ENCODE results near the gene NFIA.

DNA sequence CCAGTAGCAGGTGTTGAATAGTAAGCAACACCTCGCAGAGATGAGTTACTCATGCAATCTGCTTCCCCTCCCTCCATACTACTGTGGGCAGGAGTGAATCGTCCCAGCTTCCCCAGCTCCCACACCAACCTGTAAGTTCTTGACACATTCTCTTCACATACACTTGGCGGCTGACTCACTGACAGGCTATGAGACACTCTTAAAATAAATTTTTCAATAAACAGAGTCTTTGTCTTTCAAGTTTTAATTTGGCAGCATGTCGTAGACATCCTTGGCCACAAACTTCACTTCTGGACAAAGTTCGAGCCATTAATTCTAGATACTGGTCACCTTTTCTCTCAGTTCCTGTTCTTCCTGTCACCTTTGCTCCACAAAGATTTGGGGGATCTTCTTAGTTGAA is 351.9 kb downstream of the NFIA start:
- TF ChIP-seq, protein P1, sequence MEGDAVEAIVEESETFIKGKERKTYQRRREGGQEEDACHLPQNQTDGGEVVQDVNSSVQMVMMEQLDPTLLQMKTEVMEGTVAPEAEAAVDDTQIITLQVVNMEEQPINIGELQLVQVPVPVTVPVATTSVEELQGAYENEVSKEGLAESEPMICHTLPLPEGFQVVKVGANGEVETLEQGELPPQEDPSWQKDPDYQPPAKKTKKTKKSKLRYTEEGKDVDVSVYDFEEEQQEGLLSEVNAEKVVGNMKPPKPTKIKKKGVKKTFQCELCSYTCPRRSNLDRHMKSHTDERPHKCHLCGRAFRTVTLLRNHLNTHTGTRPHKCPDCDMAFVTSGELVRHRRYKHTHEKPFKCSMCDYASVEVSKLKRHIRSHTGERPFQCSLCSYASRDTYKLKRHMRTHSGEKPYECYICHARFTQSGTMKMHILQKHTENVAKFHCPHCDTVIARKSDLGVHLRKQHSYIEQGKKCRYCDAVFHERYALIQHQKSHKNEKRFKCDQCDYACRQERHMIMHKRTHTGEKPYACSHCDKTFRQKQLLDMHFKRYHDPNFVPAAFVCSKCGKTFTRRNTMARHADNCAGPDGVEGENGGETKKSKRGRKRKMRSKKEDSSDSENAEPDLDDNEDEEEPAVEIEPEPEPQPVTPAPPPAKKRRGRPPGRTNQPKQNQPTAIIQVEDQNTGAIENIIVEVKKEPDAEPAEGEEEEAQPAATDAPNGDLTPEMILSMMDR (conservative IDR thresholded peaks at IDR 0.05; ENCODE audit: low read depth, low read length), result no peak
- TF ChIP-seq EZH2 (IDR thresholded peaks at IDR 0.05; ENCODE audit: low read length, unreplicated experiment), result no peak
- no peak for TF ChIP-seq EZH2phosphoT487 (IDR thresholded peaks at IDR 0.05; ENCODE audit: borderline replicate concordance, low read length)

Data from PC-3 (cell line).